NCI-H2171 treated with DMSO at 0.1 percent for 48 hours (cell line): Measurements from ENCODE around the gene DAGLA.

ENCODE experiments used
- DNase-seq: peaks from one replicate; lab custom pipeline; 2025; lab: John Stamatoyannopoulos, UW

Gene DAGLA

GRCh38 chr11:61709572-61709971, 29.4 kb downstream of the DAGLA start:
- peak; percentile 95 for DNase-seq

DNA sequence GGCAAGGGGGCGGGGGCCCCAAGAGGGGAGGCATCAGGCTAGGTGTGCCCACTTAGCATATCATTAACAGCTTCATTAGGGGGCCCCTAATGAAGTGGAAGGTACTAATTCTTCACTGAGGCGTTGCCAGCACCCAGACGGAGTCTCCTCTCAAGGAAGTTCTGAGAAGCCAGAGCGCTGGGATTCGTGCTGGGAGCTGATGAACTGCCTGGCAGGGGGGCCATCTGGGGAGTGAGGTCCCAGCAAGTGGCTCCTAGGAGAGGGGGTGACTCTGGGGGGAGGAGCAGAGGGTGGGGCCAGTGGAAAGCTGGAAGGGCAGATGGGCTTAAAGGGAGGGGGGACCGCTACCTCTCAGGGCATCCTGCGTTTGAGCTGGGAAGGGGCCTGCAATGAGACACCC, 29.8 kb downstream of the DAGLA start:
- peak; percentile 85 for DNase-seq

DNA sequence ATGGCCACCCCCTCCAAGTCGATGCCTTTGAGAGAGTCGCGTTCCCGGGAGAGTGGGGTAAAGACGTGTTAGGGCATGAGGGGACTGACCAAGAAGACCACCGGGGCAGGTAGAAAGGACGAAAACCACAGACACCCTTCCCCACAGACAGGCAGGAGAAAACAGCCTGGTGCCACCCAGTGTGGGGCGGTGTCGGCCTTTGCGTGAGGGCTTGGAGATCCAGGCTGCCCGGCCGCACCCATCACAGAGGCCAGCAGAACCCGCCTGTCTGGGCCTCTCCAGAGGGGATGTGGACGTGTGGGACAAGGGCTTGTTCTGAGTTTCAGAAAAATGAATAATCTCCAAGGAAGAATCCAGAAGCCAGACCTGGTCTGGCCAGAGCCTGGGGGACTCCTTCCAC, 30.8 kb downstream of the DAGLA start:
- no peak for DNase-seq

GRCh38 chr11:61711498-61711897, 31.3 kb downstream of the DAGLA start:
- DNase-seq, result peak; percentile 95

DNA sequence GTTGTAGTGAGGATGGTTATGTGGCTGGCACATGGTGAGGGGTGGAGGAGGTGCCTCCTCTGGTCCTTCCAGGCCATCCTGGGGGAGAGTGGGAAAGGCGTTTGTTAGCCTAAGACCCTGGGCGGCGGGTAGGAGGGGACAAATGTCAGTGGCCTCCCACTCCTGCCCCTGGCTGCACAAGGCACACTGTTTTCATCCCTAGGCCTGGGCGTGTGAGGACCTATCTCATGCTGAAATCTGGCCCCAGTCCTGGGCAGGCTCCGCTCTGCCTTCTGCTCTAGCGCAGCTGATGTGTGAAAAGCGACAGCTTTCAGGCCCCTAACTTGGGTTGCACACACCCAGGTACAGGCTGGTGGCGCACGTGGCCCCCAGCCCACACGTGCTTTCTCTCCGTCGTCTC, 32.1 kb downstream of the DAGLA start:
- DNase-seq, result peak; percentile 78

GRCh38 chr11:61712846-61713245, 32.7 kb downstream of the DAGLA start:
- DNase-seq, result no peak

DNA sequence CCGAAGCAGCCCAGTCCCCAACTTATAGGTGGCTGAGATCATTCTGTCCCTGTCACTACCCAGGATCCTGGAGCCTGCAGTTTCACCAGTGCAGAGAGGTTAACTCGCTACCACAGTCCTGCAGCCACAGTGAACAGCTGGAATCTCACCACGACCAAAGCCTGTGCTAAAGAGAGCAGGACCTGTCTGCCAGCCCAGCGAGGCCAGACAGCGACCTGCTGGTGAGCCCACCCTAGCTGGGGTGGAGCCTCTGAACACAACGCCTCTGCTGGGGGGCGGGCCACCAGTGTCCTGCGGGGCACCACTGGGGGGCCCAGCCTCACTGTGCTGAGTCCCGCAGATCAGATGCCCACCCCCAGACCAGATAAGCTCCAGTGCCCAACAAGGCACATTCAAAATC, 33.3 kb downstream of the DAGLA start:
- no peak for DNase-seq

DNA sequence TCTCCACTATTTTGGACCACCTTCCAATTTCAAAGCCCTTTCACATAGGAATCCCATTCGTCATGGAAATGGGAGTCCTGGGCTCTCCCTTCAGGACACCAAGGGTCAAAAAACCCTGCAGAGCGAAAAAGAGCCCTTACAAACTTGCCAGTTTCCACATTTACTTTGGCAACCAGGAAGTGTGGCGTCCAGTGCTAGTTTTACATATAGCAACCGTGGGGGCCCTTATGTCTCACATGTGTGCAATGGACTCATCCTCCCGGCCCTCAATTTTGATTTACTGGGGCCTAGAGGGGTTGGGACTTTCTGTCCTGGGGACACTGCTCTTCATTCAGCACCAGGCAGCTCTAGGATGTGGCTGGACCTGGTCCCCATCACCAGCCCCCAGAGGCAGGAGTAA, 33.7 kb downstream of the DAGLA start:
- DNase-seq, result no peak

DNA sequence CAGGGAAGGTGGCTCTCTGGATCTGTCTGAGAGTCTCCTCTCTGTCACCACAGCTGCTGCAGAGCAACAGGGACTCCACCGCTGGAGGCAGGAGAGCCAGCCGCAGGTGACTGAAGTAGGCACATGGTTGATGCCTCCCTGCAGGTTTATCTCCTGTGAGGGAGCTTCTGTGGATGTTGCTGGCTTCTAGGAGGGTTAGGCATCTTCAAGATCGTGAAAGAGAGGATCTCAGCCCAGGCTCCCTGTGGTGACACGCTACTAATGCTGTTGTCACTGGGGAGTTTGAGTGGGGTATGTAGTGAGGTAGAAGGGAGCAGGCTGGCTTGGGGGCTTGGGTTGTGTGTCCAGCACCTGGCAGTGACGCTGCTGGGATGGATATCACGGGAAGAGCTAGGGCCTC, 34.1 kb downstream of the DAGLA start:
- no peak for DNase-seq

- DNase-seq, result no peak
These were observed 34.7 kb downstream of the DAGLA start for GRCh38 chr11:61714916-61715315.

GRCh38 chr11:61715867-61716266, 35.7 kb downstream of the DAGLA start:
- DNase-seq, result no peak

DNA sequence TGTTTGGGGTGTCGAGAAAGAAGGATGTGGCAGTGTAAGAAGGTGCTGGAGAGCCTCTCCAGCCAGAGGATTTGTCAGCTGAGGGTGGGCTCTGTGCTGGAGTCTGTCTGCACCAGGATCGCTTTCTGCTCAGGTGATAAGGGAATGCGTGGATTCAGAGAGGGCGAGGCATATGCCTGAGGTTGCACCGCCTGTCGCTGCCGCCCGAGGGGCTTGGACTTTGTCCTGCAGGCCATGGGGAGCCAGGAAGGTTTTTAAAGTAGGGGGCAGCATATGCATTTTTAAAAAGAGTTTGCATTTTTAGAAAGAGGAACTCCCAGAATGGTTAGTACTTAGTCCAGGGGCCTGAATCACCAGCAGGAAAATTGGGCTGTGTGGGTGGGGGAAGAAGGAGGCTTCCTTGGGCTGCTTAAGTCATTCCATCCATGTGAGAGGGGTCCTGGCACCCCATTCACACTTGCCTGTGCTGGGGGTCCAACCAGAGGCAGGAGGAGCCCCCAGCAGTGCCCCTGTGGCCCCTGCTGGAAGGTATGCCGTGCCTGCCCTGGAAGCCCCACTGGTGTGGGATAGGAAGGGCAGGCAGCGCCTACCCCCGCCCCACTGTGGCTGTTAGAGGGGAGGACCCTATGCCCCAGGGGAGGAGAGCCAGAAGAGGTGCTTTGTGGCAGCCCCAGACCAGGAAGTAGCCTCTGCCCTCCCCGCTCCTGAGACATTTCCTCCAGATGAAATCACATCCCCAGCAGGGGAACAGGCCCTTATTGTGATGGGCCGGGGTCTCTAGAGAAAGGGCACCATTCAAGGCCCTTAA, 36.5 kb downstream of the DAGLA start:
- DNase-seq, result no peak

- no peak for DNase-seq
These were observed 37.3 kb downstream of the DAGLA start for GRCh38 chr11:61717286-61718033.

DNA sequence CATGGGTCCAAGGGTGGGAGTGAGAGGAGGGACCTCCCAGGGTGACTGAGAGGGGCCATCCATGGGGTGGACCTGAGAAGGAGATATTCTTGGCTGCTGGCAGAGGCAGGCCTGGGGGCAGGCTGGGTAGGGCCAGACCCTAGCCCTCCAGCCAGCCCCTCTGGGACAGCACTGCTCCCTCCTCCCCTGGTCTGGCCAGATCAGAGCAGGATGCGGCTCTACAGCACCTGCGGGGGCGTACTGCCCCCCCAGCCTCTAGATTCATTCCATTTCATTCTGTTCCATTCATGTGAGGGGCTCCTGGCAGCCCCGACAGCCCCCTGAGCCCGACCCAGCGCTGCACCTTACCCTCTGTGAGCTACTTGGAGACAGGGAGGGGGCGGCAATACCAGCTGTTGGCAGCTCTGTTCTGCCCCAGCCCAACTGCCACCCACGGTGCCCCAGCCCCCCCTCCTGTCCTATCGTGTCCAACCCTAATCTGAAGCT, 37.9 kb downstream of the DAGLA start:
- peak; percentile 79 for DNase-seq

GRCh38 chr11:61718621-61719302, 38.6 kb downstream of the DAGLA start:
- peak; percentile 79 for DNase-seq

- no peak for DNase-seq
These were observed 39.8 kb downstream of the DAGLA start for GRCh38 chr11:61719978-61720377.

- no peak for DNase-seq
These were observed 40.4 kb downstream of the DAGLA start for GRCh38 chr11:61720597-61720996.

DNA sequence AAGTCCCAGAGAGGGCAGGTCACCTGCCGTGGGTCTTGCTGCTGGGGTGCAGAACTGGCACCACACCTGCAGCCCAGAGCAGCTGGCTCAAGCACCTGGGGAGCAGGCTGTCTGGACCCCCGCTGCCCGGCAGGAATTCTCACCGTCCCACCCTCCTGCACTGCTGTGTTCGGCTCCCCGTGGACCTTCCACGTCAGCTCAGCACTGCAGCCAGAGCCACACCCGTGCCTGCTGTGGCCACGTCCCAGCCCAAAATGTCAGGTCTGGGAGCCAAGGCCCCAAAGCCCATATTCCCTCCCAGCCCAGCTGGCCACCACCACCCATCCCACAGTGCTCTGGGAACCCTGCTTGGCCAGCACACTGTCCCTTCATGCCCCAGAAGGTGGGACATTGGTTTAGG, 44.2 kb downstream of the DAGLA start:
- no peak for DNase-seq

DNA sequence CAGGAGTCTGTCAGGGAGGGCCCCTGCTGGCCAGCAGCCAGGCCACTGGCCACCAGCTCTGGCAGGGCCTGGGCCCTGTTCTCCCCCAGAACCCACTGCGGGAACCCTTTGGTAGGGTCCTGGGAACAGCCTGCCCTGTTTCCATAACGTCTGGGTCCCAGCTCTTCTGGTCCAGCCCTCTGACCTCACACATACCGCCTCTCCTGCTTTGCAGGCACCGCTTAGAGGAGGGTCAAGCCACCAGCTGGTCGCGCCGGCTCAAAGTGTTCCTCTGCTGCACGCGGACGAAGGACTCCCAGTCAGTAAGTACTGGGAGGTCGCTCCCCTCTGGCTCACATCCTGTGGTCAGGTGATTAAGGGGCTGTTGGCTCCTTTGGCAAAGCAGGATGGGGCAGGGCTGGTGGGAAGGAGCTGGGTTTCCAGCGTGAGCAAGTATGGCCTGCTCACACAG, 45.6 kb downstream of the DAGLA start:
- DNase-seq, result no peak

DNA sequence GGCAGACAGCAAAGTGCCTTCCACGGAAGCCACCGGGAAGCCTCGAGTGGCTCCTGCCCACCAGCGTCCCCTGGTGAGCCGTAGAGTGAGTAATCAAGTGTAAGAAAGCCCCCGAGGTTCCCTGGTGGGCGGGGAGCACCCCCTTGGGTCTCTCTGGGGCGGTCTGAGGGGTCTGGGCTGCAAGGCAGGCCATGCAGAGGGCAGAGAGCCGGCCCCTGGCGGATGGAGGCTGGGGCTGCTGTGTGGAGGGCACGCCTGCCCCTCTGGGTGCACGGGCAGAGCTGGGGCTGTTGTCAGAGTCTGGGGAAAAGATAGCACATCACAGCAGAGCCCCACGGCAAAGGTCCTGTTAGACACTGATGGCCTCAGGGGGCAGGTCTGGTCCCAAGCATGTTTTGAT, 46.6 kb downstream of the DAGLA start:
- DNase-seq, result no peak

DNA sequence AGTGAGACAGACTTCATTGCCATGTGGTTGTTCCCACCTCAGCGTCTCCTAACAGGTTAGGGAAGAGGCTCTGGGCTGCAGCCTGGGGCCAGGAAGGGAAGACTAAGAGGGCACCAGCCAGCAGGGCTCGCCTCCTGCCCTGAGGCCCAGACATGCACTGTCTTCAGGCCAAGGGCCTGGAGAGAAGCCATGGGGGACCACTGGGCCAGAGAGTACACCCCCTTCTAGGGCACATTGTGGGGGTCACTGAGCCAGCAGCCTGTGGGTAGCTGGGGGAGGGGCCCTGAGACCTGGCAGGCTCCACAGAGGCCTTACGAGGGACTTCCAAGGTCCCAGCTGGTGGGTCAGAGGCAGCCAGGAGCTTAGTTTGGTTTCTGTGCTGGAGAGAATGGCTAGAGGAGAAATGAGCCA, 47.2 kb downstream of the DAGLA start:
- no peak for DNase-seq

- no peak for DNase-seq
These were observed 48.1 kb downstream of the DAGLA start for GRCh38 chr11:61728066-61728939.
